Fibroblast of pulmonary artery (primary cell): Measurements from ENCODE around the gene MSI2.

Experiments used
- DNase-seq: peaks from one replicate; pipeline ENCODE4 v3.0.0-alpha.2; 2010; ENCODE audit warnings: low read depth
- H3K4me3 ChIP-seq: replicated peaks from 2 replicates; pipeline ENCODE4 v1.5.1; 2011; ENCODE audit warnings: low read depth, mild to moderate bottlenecking, control low read depth, low read length, moderate library complexity
- TF ChIP-seq, protein P1 (sequence below): IDR thresholded peaks from 2 replicates; pipeline ENCODE4 v1.5.1; 2011; ENCODE audit warnings: mild to moderate bottlenecking, control low read depth, low read length, inconsistent platforms; ENCODE audit errors: missing control alignments

Gene MSI2

GRCh38 chr17:57283203-57283971 lies 27.1 kb downstream of the MSI2 start:
- no peak overlapping the region for H3K4me3 ChIP-seq
- DNase-seq = no peak
- TF ChIP-seq, protein P1, sequence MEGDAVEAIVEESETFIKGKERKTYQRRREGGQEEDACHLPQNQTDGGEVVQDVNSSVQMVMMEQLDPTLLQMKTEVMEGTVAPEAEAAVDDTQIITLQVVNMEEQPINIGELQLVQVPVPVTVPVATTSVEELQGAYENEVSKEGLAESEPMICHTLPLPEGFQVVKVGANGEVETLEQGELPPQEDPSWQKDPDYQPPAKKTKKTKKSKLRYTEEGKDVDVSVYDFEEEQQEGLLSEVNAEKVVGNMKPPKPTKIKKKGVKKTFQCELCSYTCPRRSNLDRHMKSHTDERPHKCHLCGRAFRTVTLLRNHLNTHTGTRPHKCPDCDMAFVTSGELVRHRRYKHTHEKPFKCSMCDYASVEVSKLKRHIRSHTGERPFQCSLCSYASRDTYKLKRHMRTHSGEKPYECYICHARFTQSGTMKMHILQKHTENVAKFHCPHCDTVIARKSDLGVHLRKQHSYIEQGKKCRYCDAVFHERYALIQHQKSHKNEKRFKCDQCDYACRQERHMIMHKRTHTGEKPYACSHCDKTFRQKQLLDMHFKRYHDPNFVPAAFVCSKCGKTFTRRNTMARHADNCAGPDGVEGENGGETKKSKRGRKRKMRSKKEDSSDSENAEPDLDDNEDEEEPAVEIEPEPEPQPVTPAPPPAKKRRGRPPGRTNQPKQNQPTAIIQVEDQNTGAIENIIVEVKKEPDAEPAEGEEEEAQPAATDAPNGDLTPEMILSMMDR = no peak

GRCh38 chr17:57284583-57284982 lies 28.3 kb downstream of the MSI2 start:
- TF ChIP-seq, protein P1 = no peak
- no peak for DNase-seq
- H3K4me3 ChIP-seq = no peak overlapping the region

GRCh38 chr17:57284984-57285646 lies 28.8 kb downstream of the MSI2 start:
- DNase-seq = no peak
- TF ChIP-seq, protein P1 = no peak
- no peak overlapping the region for H3K4me3 ChIP-seq

- no peak overlapping the region for H3K4me3 ChIP-seq
- TF ChIP-seq, protein P1 = no peak
- DNase-seq = no peak
Measured at GRCh38 chr17:57285701-57286100, 29.4 kb downstream of the MSI2 start.

DNA sequence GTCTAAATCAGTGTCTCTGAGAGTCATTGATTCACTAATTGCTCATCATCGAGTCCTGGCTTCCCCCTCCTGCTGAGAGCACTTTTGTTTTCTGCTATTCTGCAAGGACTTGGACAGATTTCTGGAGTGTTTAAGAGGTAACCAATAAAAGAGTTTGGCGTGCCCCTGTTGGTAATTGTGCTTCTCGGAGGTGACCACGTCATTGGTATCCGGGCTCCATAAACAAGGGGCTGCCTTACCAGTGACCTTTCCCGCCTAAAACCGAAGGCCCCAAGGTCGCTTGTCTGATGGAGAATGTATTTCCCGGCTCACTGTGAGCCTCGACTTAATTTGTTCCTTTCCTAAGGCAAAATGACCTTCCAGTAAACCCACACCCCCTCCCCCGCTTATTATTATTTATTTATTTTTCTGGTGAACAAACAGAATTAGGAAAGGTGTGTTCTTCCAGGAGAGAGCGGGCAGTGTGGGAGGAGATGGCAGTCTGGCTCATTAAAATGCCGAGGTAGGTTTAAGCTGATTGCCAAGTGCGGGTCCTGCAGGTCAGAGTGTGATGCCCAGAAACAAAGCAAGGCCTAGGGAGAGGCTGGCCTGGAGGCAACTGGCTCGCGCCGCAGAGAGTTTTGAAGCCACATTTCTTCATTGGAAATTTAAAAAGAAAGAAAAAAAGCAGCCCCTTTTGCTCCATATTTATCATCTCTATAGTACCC lies 30.2 kb downstream of the MSI2 start:
- no peak overlapping the region for H3K4me3 ChIP-seq
- TF ChIP-seq, protein P1 = no peak

DNA sequence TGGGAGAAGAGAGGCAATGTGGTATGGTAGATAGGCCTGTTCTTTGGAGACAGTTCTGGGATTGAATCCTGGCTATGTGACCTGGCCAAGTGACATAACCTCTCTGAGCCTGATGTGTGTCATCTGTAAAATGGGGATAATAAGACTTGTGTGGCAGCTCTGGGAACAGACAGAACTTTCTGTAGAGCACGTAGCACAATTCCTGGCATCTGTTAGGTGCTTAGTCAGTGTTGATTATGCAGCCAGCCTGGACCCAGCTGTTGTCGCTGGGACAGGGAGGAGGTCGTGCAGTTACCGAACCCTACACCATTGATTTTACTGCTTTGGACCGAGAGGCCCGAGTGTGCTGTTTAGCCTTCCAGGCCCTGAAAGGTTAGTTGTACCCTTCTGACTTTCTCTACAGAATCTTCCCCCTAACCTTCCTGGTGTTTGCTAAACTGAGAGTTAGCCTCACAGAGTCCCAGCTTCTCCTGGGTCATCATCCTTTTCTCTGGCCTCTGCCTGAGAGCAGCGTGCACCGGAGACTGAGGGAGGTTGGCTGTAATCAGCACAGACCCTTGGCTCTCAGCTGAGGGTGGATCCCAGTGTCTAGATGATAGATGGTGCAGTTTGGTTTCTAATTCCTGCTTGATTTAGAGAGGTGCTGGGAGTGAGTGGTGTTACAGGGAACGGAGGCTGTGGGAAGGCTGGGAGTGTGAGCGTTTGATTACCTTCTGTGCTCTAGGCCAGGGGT lies 31.9 kb downstream of the MSI2 start:
- H3K4me3 ChIP-seq = no peak overlapping the region
- DNase-seq = peak; percentile 26
- TF ChIP-seq, protein P1 = no peak

More for the DNA sequence above, 30.2 kb downstream of the MSI2 start:
- no peak for DNase-seq
